ENCODE data around the gene KCNK16.

The KCNK16 gene

GRCh38 chr6:39294899-39295298, 27.6 kb downstream of the KCNK16 start:
- TF ChIP-seq CTCF (IDR thresholded peaks at IDR 0.05), result no peak

- TF ChIP-seq CTCF (IDR thresholded peaks at IDR 0.05), result no peak
Observed at GRCh38 chr6:39294133-39294532, 28.4 kb downstream of the KCNK16 start.

GRCh38 chr6:39292637-39293036, 29.9 kb downstream of the KCNK16 start:
- no peak for TF ChIP-seq CTCF (IDR thresholded peaks at IDR 0.05)

GRCh38 chr6:39289490-39289889, 33.0 kb downstream of the KCNK16 start:
- TF ChIP-seq CTCF (IDR thresholded peaks at IDR 0.05), result no peak

- TF ChIP-seq CTCF (IDR thresholded peaks at IDR 0.05), result no peak
Observed at GRCh38 chr6:39287601-39288000, 34.9 kb downstream of the KCNK16 start.

GRCh38 chr6:39282774-39283173, 39.7 kb downstream of the KCNK16 start:
- TF ChIP-seq CTCF (IDR thresholded peaks at IDR 0.05), result no peak

GRCh38 chr6:39281312-39281980, 41.1 kb downstream of the KCNK16 start:
- no peak for TF ChIP-seq CTCF (IDR thresholded peaks at IDR 0.05)

- TF ChIP-seq CTCF (IDR thresholded peaks at IDR 0.05), result no peak
Observed at GRCh38 chr6:39280247-39280731, 42.2 kb downstream of the KCNK16 start.
